K562 (cell line): ENCODE data around the gene SH3GLB2. TPM values are rescaled to one million over a fixed set of nuclear protein-coding genes. Genes with fewer than 3 reads are reported as not detected.

Source experiments
- FOXJ2 ChIP-seq: fragments of 200-800 bp; sonication (Bioruptor generic); IDR thresholded peaks from 2 replicates; pipeline ENCODE4 v1.6.1; 2016; ENCODE audit warnings: missing genetic modification characterization, missing compliant biosample characterization
- FOXM1 ChIP-seq, 2 experiments: fragments of 450-650 bp in 1 of 2; sonication (generic) in 1 of 2; formaldehyde crosslinking in 1 of 2; IDR thresholded peaks; 2 replicates each; pipeline versions ENCODE4 v1.6.1 to v1.9.0; 2017 to 2022; ENCODE audit warnings: low read depth in 2 of 2, mild to moderate bottlenecking in 2 of 2, missing genetic modification reagents in 1 of 2, moderate library complexity in 1 of 2
- HMG20A ChIP-seq: fragments of 450-650 bp; formaldehyde crosslinking; conservative IDR thresholded peaks from 2 replicates; pipeline ENCODE4 v1.4.0; 2020; ENCODE audit warnings: mild to moderate bottlenecking, mixed read lengths
- HSF4 ChIP-seq: fragments of 250-450 bp; sonication (Bioruptor Pico); IDR thresholded peaks from 2 replicates; pipeline ENCODE4 v2.1.2; 2022; ENCODE audit warnings: mild to moderate bottlenecking, moderate library complexity, borderline replicate concordance
- MLX ChIP-seq, 2 experiments: fragments of 450-650 bp in 1 of 2; sonication (generic) in 1 of 2; formaldehyde crosslinking; conservative IDR thresholded peaks; 2 replicates each; pipeline versions ENCODE4 v1.4.0 to v1.8.1; 2020 to 2022; ENCODE audit warnings: mild to moderate bottlenecking in 1 of 2, missing genetic modification reagents in 1 of 2
- NBN ChIP-seq: fragments of 450-650 bp; IDR thresholded peaks from 2 replicates; pipeline ENCODE4 v1.6.1; 2016; ENCODE audit warnings: low read depth, mild to moderate bottlenecking
- PHB2 ChIP-seq: fragments of 450-650 bp; IDR thresholded peaks from 2 replicates; pipeline ENCODE4 v1.6.1; 2017; ENCODE audit warnings: low read depth
- RB1 ChIP-seq: fragments of 450-650 bp; IDR thresholded peaks from 2 replicates; pipeline ENCODE4 v1.6.1; 2017; ENCODE audit warnings: low read depth, mild to moderate bottlenecking
- SMAD1 ChIP-seq: fragments of 150-350 bp; IDR thresholded peaks from 2 replicates; pipeline ENCODE4 v1.6.1; 2014; ENCODE audit warnings: low read length, low read depth; ENCODE audit not compliant: partially characterized antibody
- SREBF1 ChIP-seq: fragments of 150-350 bp; IDR thresholded peaks from 2 replicates; pipeline ENCODE4 v1.6.1; 2014; ENCODE audit warnings: antibody characterized with exemption, low read depth, low read length, borderline replicate concordance
- TBP ChIP-seq: optimal IDR thresholded peaks from 2 replicates; pipeline ENCODE3; 2011; ENCODE audit warnings: low read depth, low read length, improper control_type of control experiment
- TEAD4 ChIP-seq, 2 experiments: sonication (generic) in 1 of 2; formaldehyde crosslinking in 1 of 2; IDR thresholded peaks; 2 replicates each; pipeline versions ENCODE4 v1.6.1 to v1.8.0; 2012 to 2022; ENCODE audit warnings: borderline replicate concordance in 1 of 2, inconsistent platforms in 1 of 2, low read length in 1 of 2, mild to moderate bottlenecking in 1 of 2, missing genetic modification reagents in 1 of 2
- ZNF133 ChIP-seq: fragments of 250-450 bp; sonication (Bioruptor Pico); IDR thresholded peaks from 2 replicates; pipeline ENCODE4 v1.4.0; 2020; ENCODE audit warnings: mild to moderate bottlenecking
- polyA plus RNA-seq, 8 experiments: library from polyadenylated mRNA; depleted of rRNA in 4 of 8; stranded (reverse) in 5 of 8; unstranded in 3 of 8; fragments of >200 nt; fragmentation: Nextera tagmentation in 2 of 8; fragmentation: Illumina TruSeq in 1 of 8; extraction: Ambion mirVana in 2 of 8; extraction: Trizol in 1 of 8; gene quantifications; 2 replicates each; pipeline versions ENCODE4 v1.2.1 to v1.2.3, GENCODE V29; 2011 to 2014; ENCODE audit warnings: inconsistent platforms in 1 of 8, missing spikeins in 1 of 8
- total RNA-seq, 7 experiments: library from RNA; depleted of rRNA in 6 of 7; stranded (reverse); fragments of >200 nt in 6 of 7; fragmentation: Illumina TruSeq in 2 of 7; extraction: Trizol in 2 of 7; gene quantifications; 2 replicates each; pipeline versions ENCODE4 v1.2.1 to v1.2.3, GENCODE V29; 2011 to 2021; ENCODE audit warnings: low replicate concordance in 1 of 7
- TF ChIP-seq, protein P1 (sequence below): sonication (generic); formaldehyde crosslinking; IDR thresholded peaks from 2 replicates; pipeline ENCODE4 v1.4.0; 2020; ENCODE audit warnings: mild to moderate bottlenecking, missing genetic modification reagents
- TF ChIP-seq, protein P2 (sequence below): sonication (generic); formaldehyde crosslinking; IDR thresholded peaks from 2 replicates; pipeline ENCODE4 v1.8.0; 2023; ENCODE audit warnings: missing genetic modification reagents, mild to moderate bottlenecking, borderline replicate concordance
- TF ChIP-seq, protein P3 (sequence below): fragments of 450-650 bp; formaldehyde crosslinking; IDR thresholded peaks from 2 replicates; pipeline ENCODE4 v1.4.0; 2020; ENCODE audit warnings: mild to moderate bottlenecking, moderate library complexity

The SH3GLB2 gene
- total and polyA plus RNA-seq, 9 of the 15 experiments (the other 6 are each of a cell fraction or from before 2014, with no cell fraction given), result 0.20 to 118 (median 58.8) TPM

GRCh38 chr9:129068990-129069861 lies 41.1 kb upstream of the SH3GLB2 start (continued):
- TF ChIP-seq, protein P1, sequence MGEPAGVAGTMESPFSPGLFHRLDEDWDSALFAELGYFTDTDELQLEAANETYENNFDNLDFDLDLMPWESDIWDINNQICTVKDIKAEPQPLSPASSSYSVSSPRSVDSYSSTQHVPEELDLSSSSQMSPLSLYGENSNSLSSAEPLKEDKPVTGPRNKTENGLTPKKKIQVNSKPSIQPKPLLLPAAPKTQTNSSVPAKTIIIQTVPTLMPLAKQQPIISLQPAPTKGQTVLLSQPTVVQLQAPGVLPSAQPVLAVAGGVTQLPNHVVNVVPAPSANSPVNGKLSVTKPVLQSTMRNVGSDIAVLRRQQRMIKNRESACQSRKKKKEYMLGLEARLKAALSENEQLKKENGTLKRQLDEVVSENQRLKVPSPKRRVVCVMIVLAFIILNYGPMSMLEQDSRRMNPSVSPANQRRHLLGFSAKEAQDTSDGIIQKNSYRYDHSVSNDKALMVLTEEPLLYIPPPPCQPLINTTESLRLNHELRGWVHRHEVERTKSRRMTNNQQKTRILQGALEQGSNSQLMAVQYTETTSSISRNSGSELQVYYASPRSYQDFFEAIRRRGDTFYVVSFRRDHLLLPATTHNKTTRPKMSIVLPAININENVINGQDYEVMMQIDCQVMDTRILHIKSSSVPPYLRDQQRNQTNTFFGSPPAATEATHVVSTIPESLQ (CRISPR knock-in tag), result peak; percentile 90
- TF ChIP-seq, protein P2, sequence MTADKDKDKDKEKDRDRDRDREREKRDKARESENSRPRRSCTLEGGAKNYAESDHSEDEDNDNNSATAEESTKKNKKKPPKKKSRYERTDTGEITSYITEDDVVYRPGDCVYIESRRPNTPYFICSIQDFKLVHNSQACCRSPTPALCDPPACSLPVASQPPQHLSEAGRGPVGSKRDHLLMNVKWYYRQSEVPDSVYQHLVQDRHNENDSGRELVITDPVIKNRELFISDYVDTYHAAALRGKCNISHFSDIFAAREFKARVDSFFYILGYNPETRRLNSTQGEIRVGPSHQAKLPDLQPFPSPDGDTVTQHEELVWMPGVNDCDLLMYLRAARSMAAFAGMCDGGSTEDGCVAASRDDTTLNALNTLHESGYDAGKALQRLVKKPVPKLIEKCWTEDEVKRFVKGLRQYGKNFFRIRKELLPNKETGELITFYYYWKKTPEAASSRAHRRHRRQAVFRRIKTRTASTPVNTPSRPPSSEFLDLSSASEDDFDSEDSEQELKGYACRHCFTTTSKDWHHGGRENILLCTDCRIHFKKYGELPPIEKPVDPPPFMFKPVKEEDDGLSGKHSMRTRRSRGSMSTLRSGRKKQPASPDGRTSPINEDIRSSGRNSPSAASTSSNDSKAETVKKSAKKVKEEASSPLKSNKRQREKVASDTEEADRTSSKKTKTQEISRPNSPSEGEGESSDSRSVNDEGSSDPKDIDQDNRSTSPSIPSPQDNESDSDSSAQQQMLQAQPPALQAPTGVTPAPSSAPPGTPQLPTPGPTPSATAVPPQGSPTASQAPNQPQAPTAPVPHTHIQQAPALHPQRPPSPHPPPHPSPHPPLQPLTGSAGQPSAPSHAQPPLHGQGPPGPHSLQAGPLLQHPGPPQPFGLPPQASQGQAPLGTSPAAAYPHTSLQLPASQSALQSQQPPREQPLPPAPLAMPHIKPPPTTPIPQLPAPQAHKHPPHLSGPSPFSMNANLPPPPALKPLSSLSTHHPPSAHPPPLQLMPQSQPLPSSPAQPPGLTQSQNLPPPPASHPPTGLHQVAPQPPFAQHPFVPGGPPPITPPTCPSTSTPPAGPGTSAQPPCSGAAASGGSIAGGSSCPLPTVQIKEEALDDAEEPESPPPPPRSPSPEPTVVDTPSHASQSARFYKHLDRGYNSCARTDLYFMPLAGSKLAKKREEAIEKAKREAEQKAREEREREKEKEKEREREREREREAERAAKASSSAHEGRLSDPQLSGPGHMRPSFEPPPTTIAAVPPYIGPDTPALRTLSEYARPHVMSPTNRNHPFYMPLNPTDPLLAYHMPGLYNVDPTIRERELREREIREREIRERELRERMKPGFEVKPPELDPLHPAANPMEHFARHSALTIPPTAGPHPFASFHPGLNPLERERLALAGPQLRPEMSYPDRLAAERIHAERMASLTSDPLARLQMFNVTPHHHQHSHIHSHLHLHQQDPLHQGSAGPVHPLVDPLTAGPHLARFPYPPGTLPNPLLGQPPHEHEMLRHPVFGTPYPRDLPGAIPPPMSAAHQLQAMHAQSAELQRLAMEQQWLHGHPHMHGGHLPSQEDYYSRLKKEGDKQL (CRISPR knock-in tag), result peak; percentile 73; the same call in 1 of the 2 replicates
- TF ChIP-seq MLX (CRISPR knock-in tag; conservative IDR thresholded peaks at IDR 0.05) (peak in 1 of 2 experiments; percentile 87; a peak in 1 of 4 replicates), FOXM1 (IDR thresholded peaks at IDR 0.05; ENCODE audit: low read depth) (peak; percentile 94), FOXM1 (CRISPR knock-in tag; IDR thresholded peaks at IDR 0.05; ENCODE audit: low read depth) (no peak), SREBF1 (peak; percentile 34; the same call in 1 of the 2 replicates), RB1 (peak; percentile 92), TEAD4 (IDR thresholded peaks at IDR 0.05; ENCODE audit: low read length) (peak; percentile 99), TEAD4 (CRISPR knock-in tag; IDR thresholded peaks at IDR 0.05; ENCODE audit: borderline replicate concordance) (peak; percentile 63; the same call in 1 of the 2 replicates), TBP (peak; percentile 16), NBN (peak; percentile 88), PHB2 (peak; percentile 96), SMAD1 (peak; percentile 91), HSF4 (peak; percentile 78; the same call in 1 of the 2 replicates), FOXJ2 (no peak), ZNF133 (CRISPR knock-in tag) (no peak), HMG20A (CRISPR knock-in tag) (no peak)
- TF ChIP-seq, protein P3, sequence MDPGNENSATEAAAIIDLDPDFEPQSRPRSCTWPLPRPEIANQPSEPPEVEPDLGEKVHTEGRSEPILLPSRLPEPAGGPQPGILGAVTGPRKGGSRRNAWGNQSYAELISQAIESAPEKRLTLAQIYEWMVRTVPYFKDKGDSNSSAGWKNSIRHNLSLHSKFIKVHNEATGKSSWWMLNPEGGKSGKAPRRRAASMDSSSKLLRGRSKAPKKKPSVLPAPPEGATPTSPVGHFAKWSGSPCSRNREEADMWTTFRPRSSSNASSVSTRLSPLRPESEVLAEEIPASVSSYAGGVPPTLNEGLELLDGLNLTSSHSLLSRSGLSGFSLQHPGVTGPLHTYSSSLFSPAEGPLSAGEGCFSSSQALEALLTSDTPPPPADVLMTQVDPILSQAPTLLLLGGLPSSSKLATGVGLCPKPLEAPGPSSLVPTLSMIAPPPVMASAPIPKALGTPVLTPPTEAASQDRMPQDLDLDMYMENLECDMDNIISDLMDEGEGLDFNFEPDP (CRISPR knock-in tag), result 0 out of 2 replicates have a peak, but pooled peaks have one; percentile 18
